HS-5 (cell line): ENCODE results near the gene NDRG2.
A peak's percentile ranks its signal among the peaks of the same experiment; 100 is the strongest.
"Not testable (repeated sequence)": the region's sequence is repeated elsewhere in the genome, so short reads cannot be mapped to it uniquely, and the experiment has no call there.

Source experiments
- DNase-seq: peaks from one replicate; pipeline ENCODE4 v3.0.0-alpha.2; 2012; ENCODE audit warnings: low read depth

NDRG2 gene

GRCh38 chr14:21033133-21033698 is 8.4 kb upstream of the NDRG2 start:
- DNase-seq: no peak

DNA sequence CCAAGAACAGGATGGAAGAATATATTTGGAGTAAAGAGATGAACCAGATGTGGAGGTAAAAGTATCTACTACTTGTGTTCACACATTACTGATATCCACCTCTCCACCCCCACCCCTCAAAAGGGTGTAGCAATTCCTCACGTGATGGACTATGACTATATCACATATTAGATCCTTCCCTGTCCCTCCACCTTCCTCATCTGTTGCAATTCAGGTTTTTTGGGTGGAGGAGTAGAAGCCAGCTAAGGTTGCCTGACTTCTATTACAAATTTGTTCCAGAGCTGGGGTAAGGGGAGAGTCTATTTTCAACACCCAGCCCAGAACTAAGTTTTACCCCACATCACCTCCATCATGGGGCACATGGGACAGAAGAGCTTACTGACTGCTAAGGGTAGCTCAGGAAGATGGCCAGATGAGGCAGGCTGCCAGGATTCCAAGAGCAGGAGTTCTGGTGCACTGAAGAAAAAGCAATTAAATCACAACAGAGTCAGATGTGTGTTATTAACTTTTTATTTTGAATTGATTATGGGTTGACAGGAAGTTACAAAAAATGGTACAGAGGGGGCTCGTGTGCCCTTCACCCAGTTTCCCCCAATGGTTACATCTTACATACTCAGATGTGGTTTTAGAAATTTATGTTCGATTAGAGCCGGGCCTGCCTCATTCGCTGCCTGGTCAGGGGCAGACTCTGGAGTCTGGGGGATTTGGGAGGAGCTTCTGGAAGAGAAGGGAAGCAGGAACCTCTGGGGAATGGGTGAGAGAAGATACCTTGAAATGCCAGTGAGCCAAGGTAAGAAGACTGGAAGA is 7.7 kb upstream of the NDRG2 start:
- no peak for DNase-seq

DNA sequence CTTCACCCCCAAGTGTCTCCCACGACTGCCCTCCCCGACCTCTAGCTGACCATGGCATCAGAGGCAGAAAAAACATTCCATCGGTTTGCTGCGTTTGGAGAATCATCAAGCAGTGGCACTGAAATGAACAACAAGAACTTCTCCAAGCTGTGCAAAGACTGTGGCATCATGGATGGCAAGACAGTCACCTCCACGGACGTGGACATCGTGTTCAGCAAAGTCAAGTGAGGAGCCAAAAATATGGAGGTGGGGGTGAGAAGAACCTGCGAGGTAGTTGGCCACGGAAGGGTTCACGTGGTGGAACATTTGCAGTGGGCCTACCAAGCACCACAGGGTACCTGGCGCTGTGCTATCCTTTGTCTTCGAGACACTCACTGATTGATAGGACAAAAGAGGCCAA is 5.7 kb upstream of the NDRG2 start:
- no peak for DNase-seq

- no peak for DNase-seq
These were observed 5.1 kb upstream of the NDRG2 start, which contains the start of gene TPPP2 for GRCh38 chr14:21029917-21030316. Gene TPPP2 (plus strand): TSS chr14:21030217. CDS start chr14:21030582, 365 bp downstream.

GRCh38 chr14:21026988-21027315 is 2.1 kb upstream of the NDRG2 start:
- DNase-seq: no peak

DNA sequence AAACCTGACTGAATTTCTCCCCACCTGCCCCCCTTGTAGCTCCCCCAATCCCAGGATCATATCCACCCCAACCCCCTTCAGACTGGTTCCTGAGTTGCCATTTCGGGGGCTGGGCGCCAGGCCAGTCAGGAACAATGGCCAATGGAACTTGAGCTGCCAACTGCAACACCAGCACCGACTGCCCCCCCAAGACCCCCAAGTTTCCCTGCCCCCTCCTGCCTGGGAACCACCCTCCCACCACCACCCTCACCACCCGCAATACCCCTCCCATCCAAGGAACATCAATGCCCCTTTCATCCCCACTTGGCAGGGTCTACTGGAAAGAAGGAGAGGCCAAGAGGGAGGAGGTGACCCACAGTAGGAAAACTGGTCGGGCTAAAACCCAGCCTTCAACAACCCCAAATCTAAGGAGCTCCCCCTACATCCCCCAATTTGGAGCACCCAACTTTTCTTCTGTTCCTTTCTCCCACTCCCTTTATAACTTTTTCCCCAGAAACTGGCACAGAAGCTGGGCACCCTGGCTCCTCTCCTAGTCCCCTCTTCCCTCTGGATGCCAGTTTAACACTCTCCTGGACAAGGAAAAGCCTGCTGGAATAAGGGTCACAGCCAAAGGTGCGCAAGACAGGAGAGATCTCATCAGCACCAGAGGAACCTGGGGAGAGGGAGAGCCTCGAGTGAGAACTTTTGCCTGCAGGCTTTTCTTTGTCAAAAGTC is 1.6 kb upstream of the NDRG2 start:
- no peak for DNase-seq

GRCh38 chr14:21025371-21026273 is 761 bp upstream of the NDRG2 start:
- no peak for DNase-seq

DNA sequence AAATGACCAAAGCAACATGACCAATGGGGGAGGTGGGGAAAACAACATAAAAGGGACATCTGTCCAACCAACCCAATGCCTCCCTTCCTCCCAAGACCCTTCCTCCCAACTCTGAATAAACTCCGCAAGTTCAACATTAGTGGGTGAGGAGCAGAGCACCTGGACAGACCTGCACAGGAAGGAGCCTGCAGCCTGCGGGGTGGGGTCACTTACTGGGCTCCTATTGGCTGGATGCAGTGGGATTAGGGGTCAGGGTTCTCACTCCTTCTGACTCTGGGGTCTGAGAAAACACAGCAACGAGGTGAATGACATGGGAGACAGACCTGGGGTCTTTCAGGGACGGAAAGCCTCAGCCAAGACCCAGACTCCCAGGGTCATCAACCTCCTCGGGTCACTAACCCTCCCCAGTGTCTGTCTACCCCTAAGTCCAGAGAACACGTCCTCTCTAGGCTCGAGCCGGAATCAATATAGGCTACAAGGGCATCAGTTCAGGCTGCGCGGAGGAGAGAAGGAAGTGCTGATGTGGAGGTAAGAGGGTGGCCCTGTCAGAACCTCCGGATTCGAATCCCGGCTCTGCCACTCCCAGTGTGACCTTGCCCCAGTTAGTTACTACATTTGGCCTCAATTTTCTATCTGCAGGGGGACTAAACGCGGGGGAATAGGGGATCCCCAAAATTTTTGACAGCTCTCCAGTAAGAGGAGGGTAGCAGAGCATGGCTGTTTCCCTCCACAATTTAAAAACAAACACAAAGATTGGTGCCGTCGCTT is 860 bp downstream of the NDRG2 start:
- no peak for DNase-seq

DNA sequence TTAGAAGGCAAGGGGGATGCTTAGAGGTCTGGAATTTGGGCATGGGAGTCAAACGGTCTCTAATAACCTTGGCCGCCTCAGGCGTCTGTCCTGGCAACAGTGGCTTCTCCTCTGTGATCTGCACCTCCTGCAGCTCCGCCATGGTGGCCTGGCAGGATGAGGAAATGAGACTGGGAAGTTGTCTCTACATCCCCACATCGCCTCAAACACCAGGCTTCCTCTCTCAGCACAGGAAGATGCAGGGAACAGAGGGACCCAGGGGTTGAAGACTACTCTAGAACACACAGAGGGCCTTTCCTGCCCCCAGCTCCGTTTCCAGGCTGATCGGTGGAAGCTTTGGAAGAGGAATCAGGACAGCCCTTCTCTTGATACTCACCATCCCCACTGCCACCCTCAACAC is 1.7 kb downstream of the NDRG2 start:
- DNase-seq: no peak

- no peak for DNase-seq
These were observed 2.2 kb downstream of the NDRG2 start for GRCh38 chr14:21022686-21023085.

DNA sequence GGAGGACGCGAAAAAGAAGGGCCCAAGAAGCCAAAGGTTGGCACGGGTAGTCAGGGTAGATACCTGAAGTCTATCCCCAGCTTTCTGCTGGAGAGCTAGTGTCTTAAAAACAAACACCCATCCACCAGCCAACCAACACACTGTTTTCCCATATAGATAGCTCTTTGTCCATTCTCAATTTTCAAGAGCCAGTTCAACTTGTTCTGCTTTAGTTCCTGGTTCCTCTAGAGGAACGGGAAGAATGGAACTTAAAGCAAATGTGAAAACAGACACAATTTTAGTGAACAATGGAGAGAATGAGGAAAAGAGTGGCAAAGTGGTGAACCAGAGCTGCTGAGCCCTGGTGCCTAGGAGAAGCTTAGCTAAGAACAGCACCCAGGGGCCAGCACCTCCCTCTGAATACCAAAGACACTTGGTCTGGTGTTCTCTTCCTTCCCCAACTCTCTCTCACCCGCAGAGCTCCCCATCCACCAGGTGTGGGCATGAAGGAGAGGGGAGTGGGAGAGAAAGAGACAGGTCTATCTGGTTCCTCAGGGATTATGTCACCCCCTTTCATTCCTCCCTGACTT is 3.8 kb downstream of the NDRG2 start:
- DNase-seq: no peak

DNA sequence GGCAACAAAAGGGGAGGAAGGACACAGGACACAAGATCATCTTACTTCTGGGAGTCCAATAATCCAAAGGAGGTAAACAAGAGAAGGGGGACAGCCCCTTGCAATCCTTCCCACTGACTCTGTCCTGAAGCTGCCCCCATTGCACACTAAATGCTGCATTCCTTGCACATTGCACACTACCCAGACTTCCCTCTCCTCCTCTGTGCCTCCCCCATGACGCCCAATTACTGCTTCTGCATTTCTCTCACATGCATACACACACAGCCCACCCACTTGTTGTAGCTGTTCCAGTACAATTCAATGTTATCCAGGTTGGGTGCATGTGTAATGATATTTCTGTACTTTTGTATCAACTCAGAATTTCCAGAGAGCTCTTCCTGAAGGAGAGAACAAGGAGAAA is 5.5 kb downstream of the NDRG2 start:
- no peak for DNase-seq

DNA sequence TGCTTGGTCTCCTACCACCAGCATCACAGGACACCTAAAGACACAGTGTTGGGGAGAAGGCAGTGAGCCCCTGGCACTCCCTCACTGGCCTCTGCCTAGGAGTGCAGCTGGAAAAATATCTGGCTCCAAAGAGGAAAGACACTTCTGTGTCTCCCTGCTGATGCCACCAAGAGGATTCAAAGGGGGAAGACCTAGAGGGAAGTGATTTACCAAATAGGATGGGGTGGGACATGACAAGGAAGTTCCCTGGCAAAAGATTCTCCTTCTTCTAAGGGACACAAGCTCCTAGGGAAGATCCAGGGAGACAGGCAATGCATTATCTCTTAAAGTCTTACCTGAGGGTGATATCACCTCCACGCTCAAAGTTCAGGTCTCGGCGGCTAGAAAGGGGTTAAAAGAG is 6.1 kb downstream of the NDRG2 start:
- no peak for DNase-seq

DNA sequence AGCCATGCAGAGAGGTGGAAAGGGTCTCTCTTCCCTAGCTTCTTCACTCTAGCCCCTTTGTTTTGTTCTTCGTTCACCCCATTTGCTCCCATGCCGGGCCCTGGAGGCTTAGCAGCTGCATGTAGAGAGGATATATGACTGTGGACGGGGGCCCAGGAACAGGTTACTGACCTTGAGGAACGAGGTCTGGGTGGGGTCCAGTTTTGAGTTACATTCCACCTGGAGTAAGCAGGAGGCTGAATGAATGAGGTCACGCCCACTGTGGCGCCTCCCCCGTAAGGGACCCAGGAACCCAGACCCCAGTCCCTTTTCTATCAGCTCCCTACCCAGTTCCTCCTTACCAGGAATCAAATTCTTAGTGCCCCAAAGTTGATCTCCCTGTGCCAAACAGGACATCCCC is 6.6 kb downstream of the NDRG2 start:
- no peak for DNase-seq

DNA sequence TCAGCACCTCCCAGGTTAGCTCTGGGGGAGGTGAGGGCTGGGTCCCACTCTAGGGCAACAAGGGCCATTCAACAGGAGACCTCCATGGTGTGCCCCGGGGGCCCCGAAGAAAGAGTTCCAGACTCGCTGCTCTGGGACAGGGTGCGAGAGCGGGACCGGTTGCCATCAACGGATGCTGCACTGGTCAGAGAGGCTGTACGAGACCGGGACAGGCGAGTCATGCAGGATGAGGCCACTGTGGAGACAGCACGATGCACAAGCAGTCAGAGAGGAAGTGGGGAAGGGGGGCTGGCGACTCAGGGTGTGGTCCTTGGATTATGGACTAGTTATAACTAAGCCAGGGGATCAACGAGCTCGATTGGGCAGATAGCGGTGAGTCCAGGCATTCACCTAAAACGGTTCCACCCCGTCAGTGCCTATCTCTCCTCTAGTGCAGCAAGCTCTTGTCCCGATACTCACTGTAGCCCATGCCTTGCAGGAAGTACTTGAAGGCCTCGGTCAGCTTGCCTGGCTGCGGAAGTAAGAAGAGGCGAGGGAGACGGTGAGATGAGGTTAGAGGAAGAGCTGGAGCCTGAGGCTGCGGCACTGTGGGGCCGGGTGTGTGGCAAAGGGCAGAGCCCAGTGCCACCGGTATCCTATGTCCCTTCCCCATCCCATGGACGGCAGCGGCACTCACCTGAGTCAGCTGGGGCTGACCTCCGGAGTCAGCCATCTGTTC is 7.2 kb downstream of the NDRG2 start:
- no peak for DNase-seq

DNA sequence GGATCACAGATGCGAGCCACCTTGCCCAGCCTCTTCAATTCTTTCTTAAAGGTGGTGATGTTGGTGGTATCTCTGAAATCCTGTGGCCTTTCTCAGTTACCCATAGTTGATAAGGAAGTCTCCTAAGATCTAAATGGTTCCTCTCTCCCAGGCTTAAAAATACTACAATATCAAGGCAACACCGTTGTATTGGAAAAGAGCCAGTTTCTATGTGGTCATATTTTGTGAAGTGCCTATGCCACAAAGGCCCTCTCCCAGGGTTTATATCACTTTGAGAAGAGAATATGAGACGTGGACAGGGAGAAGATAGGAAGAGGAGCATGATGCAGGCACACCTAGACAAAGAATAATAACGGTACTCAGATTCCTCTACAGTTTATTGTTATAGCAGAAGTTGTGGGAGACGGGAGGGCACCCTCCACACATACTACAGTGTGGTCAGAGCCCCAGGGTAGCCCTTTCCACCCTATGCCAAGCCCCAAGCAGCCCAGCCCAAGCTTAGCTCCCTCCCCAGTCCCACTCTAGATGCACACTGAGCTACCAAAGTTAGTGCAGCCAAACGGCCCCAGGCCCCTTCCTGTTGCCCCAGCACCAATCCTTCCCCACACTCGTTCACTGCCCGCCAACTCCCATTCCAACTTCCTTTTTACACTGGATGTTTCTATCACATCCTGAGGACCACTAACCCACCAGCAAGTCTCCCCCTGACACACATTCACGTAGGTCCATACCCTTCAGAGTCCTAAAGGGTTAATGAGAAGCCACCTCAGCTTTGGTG is 8.3 kb downstream of the NDRG2 start:
- no peak for DNase-seq

DNA sequence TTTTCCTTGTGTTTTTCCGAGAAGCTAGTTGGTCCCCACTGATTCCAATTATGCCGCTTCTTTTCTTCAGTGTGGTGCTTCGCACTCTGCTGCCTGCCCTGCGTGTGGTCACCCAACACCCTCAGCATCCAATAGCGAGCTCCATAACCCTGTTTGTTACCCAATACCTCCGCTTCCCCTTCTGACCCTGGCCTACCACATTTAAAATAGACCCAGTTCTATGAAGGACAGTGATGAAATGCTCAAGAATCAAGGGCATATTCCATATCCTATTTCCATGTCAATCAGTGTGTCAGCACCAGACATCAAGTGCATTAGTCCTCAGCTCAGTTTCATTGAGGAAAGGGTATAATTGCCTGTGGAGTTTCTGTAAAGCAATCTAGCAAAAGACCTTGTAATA is 9.5 kb downstream of the NDRG2 start:
- DNase-seq: no peak

GRCh38 chr14:21014761-21015190 is 10.1 kb downstream of the NDRG2 start:
- DNase-seq: peak; percentile 47

GRCh38 chr14:21011136-21011535 is 13.7 kb downstream of the NDRG2 start:
- DNase-seq: no peak

DNA sequence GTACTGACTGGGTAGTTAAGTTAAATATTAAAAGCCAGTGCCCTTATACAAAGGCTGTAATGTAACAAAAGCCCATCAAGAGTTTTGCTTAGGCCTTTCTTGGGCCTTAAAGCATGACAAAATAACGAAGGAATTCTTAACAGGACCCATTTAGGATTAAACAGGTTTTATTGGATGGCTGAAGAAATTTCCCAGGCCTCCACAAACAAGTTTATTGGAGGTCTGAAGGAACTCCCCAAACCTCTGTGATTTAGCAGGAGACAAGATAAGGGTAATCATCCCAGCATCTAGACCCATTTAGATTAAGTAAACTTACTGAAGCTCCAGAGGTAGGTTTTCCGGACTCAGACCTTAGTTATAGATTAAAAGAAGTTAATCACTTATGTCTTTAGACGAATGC is 15.1 kb downstream of the NDRG2 start:
- DNase-seq: not testable (repeated sequence)
